MM.1S (cell line): Measurements from ENCODE around the gene PXYLP1.

ENCODE experiments used
- CTCF ChIP-seq: fragments of 300-600 bp; sonication (generic); IDR thresholded peaks from 2 replicates; pipeline ENCODE4 v1.5.1; 2016; ENCODE audit warnings: antibody characterized with exemption, low read length, mixed read lengths
- EZH2phosphoT487 ChIP-seq: fragments of 300-600 bp; sonication (generic); IDR thresholded peaks from 2 replicates; pipeline ENCODE4 v1.6.1; 2018; ENCODE audit warnings: antibody characterized with exemption, low read length

GRCh38 chr3:141335531-141336061 is 104.0 kb downstream of the PXYLP1 start:
- no peak for TF ChIP-seq CTCF
- no peak for TF ChIP-seq EZH2phosphoT487
